KG1 (cell line): Measurements from ENCODE around the gene COL11A1.

Source experiments
- DNase-seq: peaks from one replicate; lab custom pipeline; 2025; lab: John Stamatoyannopoulos, UW

COL11A1 gene

DNA sequence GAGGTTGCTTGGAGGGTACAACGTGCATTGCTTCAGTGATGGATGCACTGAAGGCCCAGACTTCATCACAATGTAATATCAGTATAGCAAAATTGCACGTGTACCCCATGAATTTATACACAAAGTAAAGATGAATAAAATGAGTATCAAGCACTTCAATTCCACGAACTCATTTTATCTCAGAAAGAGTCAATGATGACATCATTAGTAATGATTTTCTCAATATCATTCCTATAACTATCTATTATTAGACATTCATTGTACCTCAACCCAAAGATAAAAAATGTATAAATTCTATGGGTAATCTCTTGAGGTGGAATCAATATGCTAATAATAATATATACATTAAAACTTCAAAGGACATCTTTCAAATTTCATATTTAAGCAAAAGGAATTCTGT, 208.4 kb downstream of the COL11A1 start:
- no peak for DNase-seq

DNA sequence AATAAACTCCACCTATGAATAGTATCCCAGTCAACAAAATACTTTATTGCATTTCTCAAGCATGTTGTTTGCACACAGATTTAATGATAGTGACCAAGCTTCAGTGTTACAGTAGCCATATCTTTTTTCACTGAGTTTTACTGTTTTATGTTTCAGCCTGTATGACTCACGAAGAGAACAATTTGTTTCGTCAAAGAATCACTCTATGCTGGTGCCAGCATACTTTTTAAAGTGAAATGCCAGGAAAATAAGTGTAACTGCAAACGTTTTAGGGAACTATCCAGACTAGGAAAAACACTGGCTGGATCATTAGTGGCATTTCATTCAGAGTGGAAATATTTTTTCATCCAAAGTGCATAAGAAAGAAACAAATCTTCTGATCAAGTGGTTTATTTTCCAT, 210.8 kb downstream of the COL11A1 start:
- DNase-seq = no peak

DNA sequence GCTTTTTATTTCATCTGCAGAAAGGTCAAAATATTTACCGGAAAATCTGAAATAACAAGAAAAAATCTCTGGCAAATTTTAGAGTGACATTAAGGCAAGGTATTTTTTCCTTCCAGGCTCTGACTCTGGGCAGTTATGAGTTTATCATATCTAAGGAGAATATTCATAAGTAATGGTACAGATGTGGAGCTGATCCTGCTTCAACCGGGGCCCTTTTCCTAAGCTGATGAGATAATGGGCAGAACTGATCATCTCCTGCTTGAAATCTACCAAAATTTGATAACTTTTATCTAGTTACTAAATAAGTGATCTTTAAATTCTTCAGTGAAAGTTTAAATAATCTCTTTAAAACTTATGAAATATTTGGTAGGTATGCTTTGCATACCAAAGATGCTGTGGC, 211.6 kb downstream of the COL11A1 start:
- no peak for DNase-seq

DNA sequence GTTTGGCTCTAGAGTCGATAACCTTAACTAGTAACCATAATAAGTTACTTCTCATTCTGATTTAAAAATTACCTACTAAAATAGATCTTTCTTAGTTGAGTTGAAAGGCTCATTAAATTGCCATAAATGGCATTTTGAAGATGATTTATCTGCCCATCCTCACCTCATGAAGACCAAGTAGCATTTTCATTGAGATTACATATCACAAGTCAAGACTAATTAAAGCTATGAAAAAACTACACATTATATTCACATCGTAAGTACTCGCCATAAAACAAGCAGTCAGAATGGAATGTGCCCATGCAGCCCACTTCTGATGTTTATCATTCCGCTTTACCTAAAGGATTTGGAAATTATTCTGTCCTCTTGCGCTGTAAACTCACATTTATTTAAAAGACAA, 212.0 kb downstream of the COL11A1 start:
- no peak for DNase-seq

DNA sequence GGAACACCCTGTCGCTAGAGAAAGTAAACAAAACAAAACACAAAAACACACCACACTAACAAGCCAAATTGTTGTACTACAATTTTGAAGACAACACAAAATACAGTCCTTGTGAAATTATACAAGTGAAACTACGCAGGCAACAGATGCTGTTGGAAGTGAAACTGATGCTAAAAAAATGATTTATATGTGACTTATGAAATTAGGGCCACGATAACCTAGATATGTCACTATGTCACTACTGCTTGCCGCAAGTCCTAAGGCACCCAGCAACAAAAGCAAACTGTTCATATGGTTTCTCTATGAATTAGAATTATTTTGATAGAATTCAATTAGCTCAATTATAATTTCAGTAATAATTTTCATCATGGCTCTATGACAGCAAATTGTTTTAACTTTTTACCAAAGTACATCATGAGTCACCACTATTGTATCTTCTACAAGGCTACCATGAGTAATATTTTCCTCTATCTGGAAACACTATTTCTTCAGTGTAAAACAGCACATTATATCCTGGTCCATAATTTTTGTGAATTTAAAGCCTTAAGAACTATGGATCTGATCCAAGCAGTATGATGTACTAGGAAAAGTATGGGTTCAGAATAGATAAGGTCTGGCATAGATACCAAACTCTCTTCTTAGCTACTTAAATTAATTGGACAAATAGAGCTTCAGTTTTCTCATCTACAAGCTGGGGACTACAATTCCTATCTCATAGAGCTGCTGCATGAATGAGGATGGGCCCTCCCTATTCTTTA, 216.3 kb downstream of the COL11A1 start:
- no peak for DNase-seq

DNA sequence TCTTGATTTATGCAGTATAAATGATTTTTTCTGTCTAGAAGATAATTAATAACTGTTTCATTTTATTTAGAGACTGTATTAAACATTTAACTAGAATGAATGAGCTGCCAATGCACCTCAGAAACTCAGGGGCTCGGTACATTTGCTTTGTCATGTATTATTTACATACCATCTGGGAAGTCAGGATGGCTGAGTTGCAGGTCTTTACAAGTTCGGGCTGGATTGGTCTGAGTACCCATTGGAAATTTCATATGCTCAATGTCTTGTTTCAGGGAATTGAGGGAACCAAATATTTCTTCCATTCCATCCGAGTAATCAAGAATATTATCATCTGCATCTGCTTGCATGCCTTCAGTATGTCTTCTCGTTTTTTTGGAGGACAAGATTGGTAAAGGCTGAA, 221.7 kb downstream of the COL11A1 start:
- DNase-seq = no peak

DNA sequence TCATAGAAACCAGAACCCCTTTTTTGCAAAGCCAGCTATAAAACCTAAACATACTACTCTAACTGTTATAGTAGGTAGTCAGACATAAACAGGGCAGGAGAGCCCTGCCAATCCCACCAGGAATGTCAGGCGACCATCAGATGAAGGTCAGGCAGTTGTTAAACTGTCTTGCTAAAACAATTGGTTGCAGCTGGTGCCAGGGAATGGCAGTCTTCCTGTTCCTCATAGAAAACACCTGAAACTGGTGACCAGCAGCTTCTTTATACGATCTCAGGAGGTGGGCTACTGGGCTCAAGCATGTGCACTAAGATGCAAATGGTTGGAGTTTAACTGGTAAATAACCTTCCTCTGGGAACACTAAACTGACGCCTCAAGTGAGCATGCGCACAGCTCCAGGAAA, 224.1 kb downstream of the COL11A1 start:
- DNase-seq = no peak

DNA sequence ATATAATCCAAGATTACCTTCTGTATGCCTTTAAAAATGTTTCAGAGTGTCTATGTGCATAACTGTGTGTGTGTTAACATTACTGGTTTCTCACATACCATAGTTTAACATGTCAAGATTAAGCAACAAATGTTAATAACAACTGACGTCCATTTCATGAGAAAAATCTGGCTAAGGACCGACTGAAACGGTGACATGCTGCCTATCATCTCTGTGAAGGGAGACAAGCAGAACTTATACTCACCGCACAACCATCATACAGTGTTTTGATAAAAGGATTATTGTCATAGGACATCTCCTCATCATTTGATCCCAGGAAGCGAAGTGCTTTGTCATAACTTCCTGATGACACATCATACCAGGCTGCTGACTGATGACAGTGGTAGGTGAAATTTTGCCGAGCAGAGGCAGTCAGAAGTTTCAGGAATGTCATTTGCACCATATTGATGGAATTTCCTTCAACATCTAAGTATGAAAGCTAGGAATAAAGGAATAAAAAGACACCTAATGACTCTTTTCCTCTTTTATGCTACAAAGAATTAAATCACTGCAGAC, 228.8 kb downstream of the COL11A1 start:
- no peak for DNase-seq

DNA sequence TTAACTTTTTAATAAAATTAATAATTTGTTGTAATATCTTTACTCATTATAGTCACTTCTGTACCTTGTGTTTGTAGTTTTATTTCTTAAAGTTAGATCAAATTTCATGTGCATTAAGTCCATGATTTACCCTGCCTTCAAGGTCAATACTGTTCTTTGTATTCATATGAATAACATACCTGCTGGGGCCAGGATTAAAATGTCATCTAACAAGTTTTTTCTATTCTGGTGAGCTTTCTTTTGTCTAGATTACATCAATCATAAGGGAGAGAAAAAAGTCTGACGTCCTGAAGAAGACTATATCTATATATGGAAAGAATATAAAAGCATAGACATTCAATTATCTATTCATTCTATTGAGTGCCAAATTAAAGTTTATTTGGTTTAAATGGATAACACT, 232.6 kb downstream of the COL11A1 start:
- no peak for DNase-seq

DNA sequence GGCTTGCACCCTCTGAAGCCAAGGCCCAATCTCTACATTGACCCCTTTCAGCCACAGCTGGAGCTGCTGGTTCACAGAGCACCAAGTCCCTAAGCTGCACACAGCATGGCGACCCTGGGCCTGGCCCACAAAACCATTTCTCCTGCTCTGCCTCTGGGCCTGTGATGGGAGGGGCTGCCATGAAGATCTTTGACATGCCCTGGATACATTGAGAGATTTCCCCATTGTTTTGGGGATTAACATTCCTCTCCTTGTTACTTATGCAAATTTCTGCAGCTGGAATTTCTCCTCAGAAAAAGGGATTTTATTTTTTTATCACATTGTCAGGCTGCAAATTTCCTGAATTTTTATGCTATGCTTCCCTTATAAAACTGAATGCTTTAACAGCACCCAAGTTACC, 235.8 kb downstream of the COL11A1 start:
- no peak for DNase-seq

DNA sequence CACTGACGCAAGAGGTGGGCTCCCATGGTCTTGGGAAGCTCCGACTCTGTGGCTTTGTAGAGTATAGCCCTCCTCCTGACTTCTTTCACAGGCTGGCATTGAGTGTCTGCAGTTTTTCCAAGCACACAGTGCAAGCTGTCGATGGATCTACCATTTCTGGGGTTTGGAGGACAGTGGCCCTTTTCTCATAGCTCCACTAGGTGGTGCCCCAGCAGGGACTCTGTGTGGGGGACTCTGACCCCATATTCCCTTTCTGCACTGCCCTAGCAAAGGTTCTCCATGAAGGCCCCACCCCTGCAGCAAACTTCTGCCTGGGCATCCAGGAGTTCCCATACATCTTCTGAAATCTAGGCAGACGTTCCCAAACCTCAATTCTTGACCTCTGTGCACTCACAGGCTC, 236.2 kb downstream of the COL11A1 start:
- no peak for DNase-seq

DNA sequence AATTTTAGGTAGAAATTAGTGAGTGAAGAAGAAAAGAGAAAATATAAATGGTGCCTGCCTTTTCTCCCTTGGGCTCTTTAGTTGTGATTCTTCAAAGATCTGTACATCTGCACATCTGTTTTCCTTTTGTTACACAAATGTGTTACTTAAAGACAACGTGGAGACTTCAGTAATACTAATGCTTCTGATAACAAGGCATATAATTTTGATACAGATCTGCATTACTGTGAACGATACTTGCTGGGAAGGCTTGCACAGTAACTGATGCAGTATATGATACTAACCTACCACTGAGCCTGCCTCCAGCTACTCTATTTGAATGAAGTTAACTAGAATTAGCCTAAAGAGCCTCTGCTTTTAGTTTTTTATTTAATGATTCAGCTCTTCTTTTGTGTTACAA, 244.6 kb downstream of the COL11A1 start:
- no peak for DNase-seq

DNA sequence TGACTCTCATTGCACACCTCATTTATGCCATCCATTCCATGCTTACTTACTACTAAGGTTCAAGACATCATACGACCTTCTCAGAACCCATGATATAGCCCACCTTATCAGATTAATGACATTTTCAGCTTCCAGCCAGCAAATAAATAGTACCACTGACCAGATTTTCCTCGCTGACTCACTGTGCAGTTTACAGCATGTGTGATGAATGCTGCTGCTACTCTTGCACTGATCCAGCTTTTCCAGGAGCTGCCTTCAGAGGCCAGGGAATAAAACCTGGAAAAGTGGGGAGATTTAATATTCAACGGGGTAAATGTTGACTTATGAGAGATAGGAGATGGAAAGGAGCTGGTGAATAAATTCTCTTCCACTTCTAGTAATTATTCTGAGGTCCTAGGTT, 247.1 kb downstream of the COL11A1 start:
- no peak for DNase-seq

DNA sequence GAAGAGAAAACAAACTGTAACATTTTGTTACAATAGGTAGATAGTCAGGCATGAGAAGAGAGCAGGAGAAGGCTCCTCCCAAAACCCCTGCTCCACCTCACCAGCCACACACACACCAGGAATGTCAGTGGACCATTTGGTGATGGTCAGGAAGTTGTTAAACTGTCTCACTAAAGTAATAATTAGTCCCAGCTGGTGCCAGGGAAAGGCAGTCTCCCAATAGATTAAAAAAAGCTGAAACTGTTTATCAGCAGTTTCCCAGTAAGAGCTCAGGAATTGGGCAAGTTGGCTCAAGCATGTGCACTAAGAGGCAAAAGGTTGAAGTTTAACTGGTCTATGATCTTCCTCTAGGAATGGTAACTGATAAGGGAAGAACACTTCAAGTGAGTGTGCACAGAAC, 249.6 kb downstream of the COL11A1 start:
- no peak for DNase-seq

DNA sequence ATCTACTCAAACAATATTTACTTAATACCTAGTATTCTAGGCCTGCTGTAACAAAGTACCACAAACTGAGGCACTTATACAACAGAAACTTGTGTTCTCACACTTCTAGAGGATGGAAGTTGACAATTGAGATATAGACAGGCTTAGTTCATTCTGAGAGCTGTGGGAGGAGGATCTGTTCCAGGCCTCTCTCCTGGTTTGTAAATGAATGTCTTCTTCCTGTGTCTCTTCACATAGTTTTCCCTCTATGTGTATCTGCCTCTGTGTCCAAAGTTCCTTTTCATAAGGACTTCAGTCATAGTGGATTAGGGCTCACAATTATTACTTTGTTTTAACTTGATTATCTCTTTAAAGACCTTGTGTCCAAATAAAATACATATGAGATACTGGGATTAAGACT, 251.1 kb downstream of the COL11A1 start:
- DNase-seq = no peak

DNA sequence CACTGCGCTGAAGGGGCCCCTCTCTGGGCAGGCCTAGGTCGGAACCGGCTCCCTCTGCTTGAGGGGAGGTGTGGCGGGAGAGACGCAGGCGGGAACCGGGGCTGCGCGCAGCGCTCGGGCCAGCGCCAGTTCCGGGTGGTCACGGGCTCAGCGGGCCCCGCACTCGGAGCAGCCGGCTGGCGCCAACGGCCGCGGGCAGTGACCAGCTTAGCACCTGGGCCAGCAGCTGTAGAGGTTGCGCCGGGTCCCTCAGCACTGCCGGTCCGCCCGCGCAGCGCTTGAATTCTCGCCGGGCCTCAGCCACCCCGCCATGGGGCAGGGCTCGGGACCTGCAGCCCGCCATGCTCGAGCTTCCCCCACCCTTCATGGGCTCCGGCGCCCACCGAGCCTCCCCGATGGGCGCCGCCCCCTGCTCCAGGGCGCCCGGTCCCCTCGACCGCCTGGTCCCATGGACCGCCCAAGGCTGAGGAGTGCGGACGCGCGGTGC, 254.6 kb downstream of the COL11A1 start:
- no peak for DNase-seq

DNA sequence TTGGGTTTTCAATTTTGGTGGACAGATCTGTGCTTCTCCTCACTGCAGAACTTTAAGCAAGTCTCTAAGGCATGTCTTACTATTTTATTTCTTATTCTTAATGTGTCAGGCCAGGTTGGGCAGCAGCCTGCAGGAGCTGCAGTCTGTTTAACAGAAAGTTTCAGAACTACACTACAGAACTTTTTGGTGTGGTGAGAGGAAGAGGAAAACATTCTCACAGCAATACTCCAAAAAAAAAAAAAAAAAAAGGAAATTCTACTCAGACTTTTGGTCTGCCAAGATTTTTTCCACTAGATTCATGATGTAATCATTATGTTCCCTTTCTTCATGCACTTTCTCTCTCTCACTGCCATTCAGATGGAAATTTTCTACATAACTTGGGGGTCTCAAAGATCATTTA, 255.2 kb downstream of the COL11A1 start:
- DNase-seq = no peak

DNA sequence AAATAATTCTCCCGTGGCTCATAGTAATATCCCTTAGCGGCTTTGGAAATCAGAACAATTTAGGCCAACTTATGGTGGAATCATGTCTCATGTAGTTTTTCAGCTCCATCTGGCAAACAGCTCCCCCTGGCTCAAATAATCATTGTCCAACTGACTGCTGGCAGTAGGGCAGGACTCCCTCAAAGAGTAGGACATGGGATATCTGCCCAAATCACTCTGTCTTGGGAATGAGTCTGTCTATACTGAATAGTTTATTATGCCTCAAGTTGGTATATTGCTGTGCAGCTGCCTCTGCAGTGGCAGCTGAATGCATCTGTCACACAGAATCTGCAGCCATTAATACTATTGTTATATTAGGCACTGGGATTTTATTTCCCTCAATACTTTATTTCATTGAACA, 255.7 kb downstream of the COL11A1 start:
- DNase-seq = no peak

DNA sequence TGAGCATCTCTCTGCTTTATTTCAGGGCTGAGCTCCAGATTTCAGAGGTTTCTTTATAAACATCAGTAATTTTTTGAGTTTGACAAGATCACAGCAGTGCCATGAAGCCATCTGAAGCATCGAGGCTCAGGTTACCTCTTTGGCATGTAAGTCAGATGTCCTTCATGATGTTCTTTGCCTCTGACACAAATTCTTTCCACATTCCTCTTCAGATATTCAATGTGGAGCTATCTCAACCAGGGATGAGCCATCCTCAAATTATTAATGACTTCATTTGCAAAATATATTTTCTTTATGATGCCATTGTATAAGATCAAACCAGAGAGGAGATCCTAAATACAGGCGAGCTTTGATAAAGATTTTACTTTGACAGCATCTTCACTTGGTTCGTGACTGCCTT, 256.7 kb downstream of the COL11A1 start:
- no peak for DNase-seq

DNA sequence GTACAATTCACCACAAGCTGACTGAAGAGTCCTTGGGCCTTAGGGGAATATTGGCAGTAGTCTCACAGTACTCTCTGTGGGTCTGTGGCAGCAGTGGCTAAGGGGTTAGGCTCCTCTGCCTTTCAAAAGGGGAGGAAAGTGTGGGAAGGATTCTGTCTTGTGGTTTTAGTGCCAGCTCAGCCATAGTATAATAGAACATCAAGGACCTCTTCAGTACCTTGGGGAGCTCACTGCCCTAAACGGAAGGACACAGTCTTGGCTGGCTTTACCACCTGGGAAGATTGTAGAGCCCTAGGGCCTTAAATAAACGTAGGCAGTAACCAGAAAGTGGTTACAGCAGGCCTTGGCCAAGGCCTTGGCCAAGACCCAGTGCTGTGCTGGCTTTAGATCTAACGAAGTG, 265.7 kb downstream of the COL11A1 start:
- DNase-seq = no peak

DNA sequence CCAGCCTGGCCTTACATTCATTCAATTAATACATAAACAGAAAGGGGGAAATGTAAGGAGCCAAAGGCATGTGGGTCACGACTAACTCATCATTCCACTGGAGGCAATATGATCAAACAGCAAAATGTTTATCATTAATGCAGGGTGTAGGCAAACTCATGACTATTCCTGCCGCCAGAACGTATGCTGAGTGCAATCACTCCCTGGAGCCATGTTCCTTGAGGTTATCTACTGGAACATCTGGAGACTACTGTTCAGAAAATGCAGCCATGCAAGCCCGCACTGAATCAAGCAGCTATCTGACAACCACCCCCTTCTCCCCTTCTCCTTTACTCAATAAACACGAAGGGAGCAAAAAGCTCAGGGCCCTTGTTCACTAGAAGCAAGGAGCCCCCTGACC, 267.6 kb downstream of the COL11A1 start:
- no peak for DNase-seq

DNA sequence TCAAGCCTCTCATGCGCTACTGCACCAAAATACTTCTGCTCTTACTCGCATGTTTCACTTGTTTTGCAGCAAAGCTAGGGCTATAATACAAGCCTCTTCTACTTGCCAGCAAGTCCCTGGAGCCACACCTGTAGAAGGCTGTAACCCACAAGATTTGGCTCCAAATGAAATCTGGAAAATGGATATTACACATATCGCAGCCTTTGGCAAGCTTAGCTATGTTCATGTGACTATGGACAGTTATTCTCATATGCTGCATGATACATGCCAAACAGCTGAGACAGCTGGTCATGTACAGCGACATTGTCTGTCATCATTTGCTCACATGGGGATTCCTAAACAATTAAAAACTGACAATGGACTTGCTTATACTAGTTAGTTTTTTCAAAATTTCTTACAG, 270.3 kb downstream of the COL11A1 start:
- no peak for DNase-seq

DNA sequence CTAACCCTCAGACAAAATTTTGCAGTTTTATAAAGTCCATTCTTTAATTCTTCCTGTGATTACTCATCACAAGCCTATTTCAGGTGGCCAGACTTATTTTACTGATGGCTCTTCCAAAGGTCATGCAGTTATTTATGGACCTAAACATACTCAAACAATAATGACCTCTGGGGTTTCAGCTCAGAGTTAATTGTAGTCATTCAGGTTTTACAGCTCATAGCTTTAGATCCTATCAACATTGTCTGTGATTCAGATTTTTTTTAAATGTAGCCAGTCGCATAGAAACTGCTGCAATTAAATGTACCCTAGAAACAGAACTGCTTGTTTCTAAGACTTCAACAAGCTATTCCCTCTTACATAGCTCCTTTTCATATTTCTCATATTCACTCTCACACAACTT, 270.8 kb downstream of the COL11A1 start:
- DNase-seq = no peak

DNA sequence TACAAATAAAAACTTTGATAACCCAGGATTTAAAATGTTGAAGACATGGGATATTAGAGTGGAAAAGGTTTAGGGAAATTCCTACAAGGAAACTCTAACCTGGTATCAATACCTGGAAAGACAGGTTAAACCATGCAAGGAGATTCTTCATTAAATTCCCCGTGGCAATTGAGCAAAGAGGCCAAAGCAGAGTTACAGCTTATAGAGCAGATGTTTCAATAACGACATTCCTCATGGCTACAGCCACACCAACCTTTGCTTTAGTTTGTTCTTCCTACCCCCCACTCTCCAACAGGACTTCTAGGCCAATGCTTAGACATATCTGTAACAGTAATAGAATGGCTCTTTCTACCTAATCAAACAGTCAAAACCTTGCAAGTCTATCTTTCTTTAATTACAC, 271.3 kb downstream of the COL11A1 start:
- no peak for DNase-seq
